OCI-LY3 (cell line): ENCODE results near the gene RERG.

Experiments
- H2AFZ ChIP-seq: fragments of 200-600, 300-600 bp; shearing (Covaris generic); 2 replicates; pipeline ENCODE4 v1.6.0; 2014; ENCODE audit warnings: antibody characterized with exemption, low read depth, low read length
- H3K27ac ChIP-seq: fragments of 200-600, 300-600 bp; sonication (generic); 2 replicates; pipeline ENCODE4 v1.5.1; 2014; ENCODE audit warnings: mild to moderate bottlenecking, low read length, moderate library complexity, mixed read lengths
- H3K27me3 ChIP-seq: fragments of 200-600, 300-600 bp; sonication (generic); 2 replicates; pipeline ENCODE4 v1.6.1; 2014; ENCODE audit warnings: low read depth, low read length, mixed read lengths
- H3K36me3 ChIP-seq: fragments of 200-600, 300-600 bp; sonication (generic); replicated peaks from 2 replicates; pipeline ENCODE3; 2014; ENCODE audit warnings: low read depth, low read length, mixed read lengths
- H3K4me1 ChIP-seq: fragments of 300-600, 200-600 bp; sonication (generic); 2 replicates; pipeline ENCODE4 v1.6.1; 2014; ENCODE audit warnings: low read length, mixed read lengths
- H3K4me2 ChIP-seq: fragments of 200-600, 300-600 bp; sonication (generic); 2 replicates; pipeline ENCODE4 v1.6.1; 2014; ENCODE audit warnings: low read length, mixed read lengths
- H3K4me3 ChIP-seq: fragments of 300-600, 200-600 bp; sonication (generic); 2 replicates; pipeline ENCODE4 v1.5.1; 2014; ENCODE audit warnings: antibody characterized with exemption, mild to moderate bottlenecking, low read length, moderate library complexity
- H3K79me2 ChIP-seq: fragments of 300-600, 200-600 bp; shearing (Covaris generic); 2 replicates; pipeline ENCODE4 v1.6.1; 2014; ENCODE audit warnings: mild to moderate bottlenecking, low read length, mixed read lengths
- H3K9ac ChIP-seq: fragments of 300-600, 200-600 bp; shearing (Covaris generic); 2 replicates; pipeline ENCODE4 v1.6.0; 2014; ENCODE audit warnings: mild to moderate bottlenecking, low read length, moderate library complexity
- H3K9me3 ChIP-seq: fragments of 200-600, 300-600 bp; shearing (Covaris generic); 2 replicates; pipeline ENCODE4 v1.6.1; 2014; ENCODE audit warnings: low read length, mixed read lengths; ENCODE audit not compliant: insufficient read depth
- H4K20me1 ChIP-seq: fragments of 200-600, 300-600 bp; sonication (generic); 2 replicates; pipeline ENCODE4 v1.6.1; 2016; ENCODE audit warnings: low read length, mixed read lengths; ENCODE audit not compliant: insufficient read depth
- CTCF ChIP-seq: fragments of 200-600, 300-600 bp; sonication (generic); IDR thresholded peaks from 2 replicates; pipeline ENCODE4 v1.5.1; 2014; ENCODE audit warnings: antibody characterized with exemption, low read length, low read depth
- EZH2phosphoT487 ChIP-seq: fragments of 200-600 bp; shearing (Covaris generic); IDR thresholded peaks from 2 replicates; pipeline ENCODE4 v1.6.1; 2018; ENCODE audit warnings: antibody characterized with exemption, mixed run types, low read depth

RERG gene

GRCh38 chr12:15118955-15119354, 102.3 kb downstream of the RERG start:
- Histone ChIP-seq H3K9me3 (no peaks in the 10 kb centered on the region), H3K4me2 (no peak overlapping the region), H3K9ac (no peak overlapping the region), H4K20me1 (no peaks in the 10 kb centered on the region), H3K36me3 (no peaks in the 10 kb centered on the region), H3K79me2 (no peaks in the 10 kb centered on the region), H3K27ac (no peak overlapping the region), H3K4me1 (no peaks in the 10 kb centered on the region), H3K4me3 (no peak overlapping the region), H2AFZ (no peak overlapping the region), H3K27me3 (no peaks in the 10 kb centered on the region)
- no peak for TF ChIP-seq EZH2phosphoT487
- no peak for TF ChIP-seq CTCF

- Histone ChIP-seq H3K36me3 (no peaks in the 10 kb centered on the region), H3K4me3 (no peak overlapping the region), H3K27me3 (no peaks in the 10 kb centered on the region), H4K20me1 (no peaks in the 10 kb centered on the region), H3K27ac (no peak overlapping the region), H3K4me2 (no peak overlapping the region), H3K9me3 (no peaks in the 10 kb centered on the region), H3K9ac (no peak overlapping the region), H3K79me2 (no peaks in the 10 kb centered on the region), H2AFZ (no peak overlapping the region), H3K4me1 (no peaks in the 10 kb centered on the region)
- no peak for TF ChIP-seq CTCF
- no peak for TF ChIP-seq EZH2phosphoT487
Observed at GRCh38 chr12:15116983-15117382, 104.2 kb downstream of the RERG start.

- no peaks in the 10 kb centered on the region for H4K20me1 ChIP-seq
- no peak overlapping the region for H3K27ac ChIP-seq
- no peaks in the 10 kb centered on the region for H3K79me2 ChIP-seq
- H3K9me3 ChIP-seq: no peaks in the 10 kb centered on the region
- no peak overlapping the region for H3K9ac ChIP-seq
- no peaks in the 10 kb centered on the region for H3K36me3 ChIP-seq
- H3K27me3 ChIP-seq: no peaks in the 10 kb centered on the region
- H3K4me3 ChIP-seq: no peak overlapping the region
- TF ChIP-seq CTCF (no peak), EZH2phosphoT487 (no peak)
- H2AFZ ChIP-seq: no peak overlapping the region; the same call in 1 of the 2 replicates
- H3K4me2 ChIP-seq: no peak overlapping the region
- no peaks in the 10 kb centered on the region for H3K4me1 ChIP-seq
Observed at GRCh38 chr12:15116086-15116485, 105.1 kb downstream of the RERG start.

- TF ChIP-seq EZH2phosphoT487 (no peak), CTCF (no peak)
- Histone ChIP-seq H3K27me3 (no peaks in the 10 kb centered on the region), H3K79me2 (no peaks in the 10 kb centered on the region), H3K9me3 (no peaks in the 10 kb centered on the region), H3K36me3 (no peaks in the 10 kb centered on the region), H3K4me1 (no peaks in the 10 kb centered on the region), H3K27ac (no peak overlapping the region), H3K9ac (no peak overlapping the region), H2AFZ (no peak overlapping the region), H3K4me3 (no peak overlapping the region), H4K20me1 (no peaks in the 10 kb centered on the region), H3K4me2 (no peak overlapping the region)
Observed at GRCh38 chr12:15115434-15115833, 105.8 kb downstream of the RERG start.
